Parathyroid adenoma (tissue), 2 donors: ENCODE measurements around the gene PRLR.
A peak's percentile ranks its signal among the peaks of the same experiment; 100 is the strongest.

Experiments
- H2AFZ ChIP-seq: fragments of 300-600 bp; sonication (generic); one replicate; pipeline ENCODE4 v1.7.0; 2017; ENCODE audit warnings: antibody characterized with exemption, mild to moderate bottlenecking
- H3K27ac ChIP-seq: fragments of 300-600 bp; sonication (generic); one replicate; pipeline ENCODE4 v1.7.0; 2017
- H3K27me3 ChIP-seq: fragments of 300-600 bp; sonication (generic); one replicate; pipeline ENCODE4 v1.7.0; 2017; ENCODE audit warnings: low read length; ENCODE audit not compliant: control insufficient read depth, insufficient read depth
- H3K36me3 ChIP-seq: fragments of 300-600 bp; sonication (generic); one replicate; pipeline ENCODE4 v1.7.0; 2017; ENCODE audit warnings: low read length; ENCODE audit not compliant: control insufficient read depth, insufficient read depth
- H3K4me1 ChIP-seq: fragments of 300-600 bp; sonication (generic); one replicate; pipeline ENCODE4 v1.7.0; 2017; ENCODE audit warnings: control low read depth
- H3K4me2 ChIP-seq: fragments of 300-600 bp; sonication (generic); one replicate; pipeline ENCODE4 v1.7.0; 2017; ENCODE audit warnings: low read length
- H3K4me3 ChIP-seq: fragments of 300-600 bp; sonication (generic); one replicate; pipeline ENCODE4 v1.7.0; 2017; ENCODE audit warnings: low read depth, low read length
- H3K79me2 ChIP-seq: fragments of 300-600 bp; sonication (generic); one replicate; pipeline ENCODE4 v1.7.0; 2017; ENCODE audit warnings: control low read depth
- H3K9ac ChIP-seq: fragments of 300-600 bp; sonication (generic); one replicate; pipeline ENCODE4 v1.7.0; 2017; ENCODE audit warnings: mild to moderate bottlenecking
- H3K9me3 ChIP-seq: fragments of 300-600 bp; sonication (generic); one replicate; pipeline ENCODE4 v1.7.0; 2017; ENCODE audit warnings: low read length; ENCODE audit not compliant: control insufficient read depth
- CTCF ChIP-seq: fragments of 300-600 bp; sonication (generic); IDR thresholded peaks from one replicate; pipeline ENCODE4 v1.7.0; 2017; ENCODE audit warnings: antibody characterized with exemption, mild to moderate bottlenecking
- donor health status: primary hyperparathyroidism.

Gene PRLR

GRCh38 chr5:35212122-35212982, 17.9 kb downstream of the PRLR start:
- no peak overlapping the region for H3K4me3 ChIP-seq
- peak overlapping the region; percentile 3 for H3K4me2 ChIP-seq
- H3K27ac ChIP-seq: peak overlapping the region; percentile 84
- H3K27me3 ChIP-seq: no peaks in the 10 kb centered on the region
- H3K9ac ChIP-seq: no peak overlapping the region
- peaks cover 63% of the 10 kb centered on the region for H3K4me1 ChIP-seq
- H2AFZ ChIP-seq: no peak overlapping the region
- no peaks in the 10 kb centered on the region for H3K9me3 ChIP-seq
- no peaks in the 10 kb centered on the region for H3K36me3 ChIP-seq
- H3K79me2 ChIP-seq: peaks cover 48% of the 10 kb centered on the region
- no peak for TF ChIP-seq CTCF

- Histone ChIP-seq H3K9me3 (no peaks in the 10 kb centered on the region), H3K4me1 (peaks cover 53% of the 10 kb centered on the region), H3K36me3 (no peaks in the 10 kb centered on the region), H3K27me3 (no peaks in the 10 kb centered on the region), H3K4me2 (no peak overlapping the region), H3K79me2 (peaks cover 52% of the 10 kb centered on the region), H3K27ac (no peak overlapping the region), H3K4me3 (no peak overlapping the region), H2AFZ (no peak overlapping the region), H3K9ac (no peak overlapping the region)
- no peak for TF ChIP-seq CTCF
Observed at GRCh38 chr5:35209862-35210261, 20.4 kb downstream of the PRLR start.

- Histone ChIP-seq H3K79me2 (peaks cover 56% of the 10 kb centered on the region), H3K27me3 (no peaks in the 10 kb centered on the region), H3K27ac (peak overlapping the region; percentile 17), H3K9ac (no peak overlapping the region), H2AFZ (no peak overlapping the region), H3K9me3 (no peaks in the 10 kb centered on the region), H3K4me3 (no peak overlapping the region), H3K4me2 (peak overlapping the region; percentile 4), H3K36me3 (no peaks in the 10 kb centered on the region), H3K4me1 (peaks cover 34% of the 10 kb centered on the region)
- TF ChIP-seq CTCF: no peak
Observed at GRCh38 chr5:35205606-35206005, 24.7 kb downstream of the PRLR start.

GRCh38 chr5:35205186-35205585, 25.1 kb downstream of the PRLR start:
- no peak for TF ChIP-seq CTCF
- H3K9ac ChIP-seq: no peak overlapping the region
- no peaks in the 10 kb centered on the region for H3K27me3 ChIP-seq
- no peak overlapping the region for H3K4me2 ChIP-seq
- H3K9me3 ChIP-seq: no peaks in the 10 kb centered on the region
- H3K4me1 ChIP-seq: peaks cover 36% of the 10 kb centered on the region
- no peak overlapping the region for H3K4me3 ChIP-seq
- H2AFZ ChIP-seq: no peak overlapping the region
- H3K36me3 ChIP-seq: no peaks in the 10 kb centered on the region
- H3K27ac ChIP-seq: peak overlapping the region; percentile 17
- peaks cover 56% of the 10 kb centered on the region for H3K79me2 ChIP-seq

- TF ChIP-seq CTCF: no peak
- H3K79me2 ChIP-seq: peaks cover 47% of the 10 kb centered on the region
- no peaks in the 10 kb centered on the region for H3K36me3 ChIP-seq
- H3K27me3 ChIP-seq: no peaks in the 10 kb centered on the region
- H3K4me3 ChIP-seq: no peak overlapping the region
- no peak overlapping the region for H2AFZ ChIP-seq
- H3K9ac ChIP-seq: no peak overlapping the region
- H3K4me2 ChIP-seq: no peak overlapping the region
- H3K27ac ChIP-seq: peak overlapping the region; percentile 5
- peaks cover 49% of the 10 kb centered on the region for H3K4me1 ChIP-seq
- H3K9me3 ChIP-seq: no peaks in the 10 kb centered on the region
Observed at GRCh38 chr5:35203403-35203802, 26.9 kb downstream of the PRLR start.
